HG02884 (cell line): ENCODE measurements around the gene TRMT44.
"Not testable (repeated sequence)": the region's sequence is repeated elsewhere in the genome, so short reads cannot be mapped to it uniquely, and the experiment has no call there.

ENCODE experiments used
- ATAC-seq: cut with Tn5 transposase; IDR thresholded peaks from one replicate; pipeline ENCODE4 v1.9.1; 2021; ENCODE audit warnings: mild to moderate bottlenecking, moderate library complexity; ENCODE audit not compliant: unreplicated experiment

The TRMT44 gene

DNA sequence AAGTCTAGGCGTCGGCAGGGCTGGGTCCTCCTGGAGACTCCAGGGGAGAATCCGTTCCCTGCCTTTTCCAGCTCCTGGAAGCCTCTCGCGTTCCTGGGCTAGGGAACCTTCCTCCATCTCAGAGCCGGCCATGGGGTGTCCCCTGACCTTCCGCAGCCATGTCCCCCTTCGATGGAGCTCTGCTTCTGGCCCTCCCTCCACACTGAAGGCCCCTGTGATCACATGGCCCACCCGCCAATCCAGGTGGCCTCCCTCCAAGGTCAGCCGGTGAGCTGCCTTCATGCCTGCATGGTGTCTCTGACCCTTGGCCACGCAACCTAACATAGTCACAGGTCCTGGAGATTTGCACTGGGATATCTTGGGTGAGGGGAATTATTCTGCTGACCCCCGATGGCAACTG is 69.6 kb downstream of the TRMT44 start:
- ATAC-seq = no peak

DNA sequence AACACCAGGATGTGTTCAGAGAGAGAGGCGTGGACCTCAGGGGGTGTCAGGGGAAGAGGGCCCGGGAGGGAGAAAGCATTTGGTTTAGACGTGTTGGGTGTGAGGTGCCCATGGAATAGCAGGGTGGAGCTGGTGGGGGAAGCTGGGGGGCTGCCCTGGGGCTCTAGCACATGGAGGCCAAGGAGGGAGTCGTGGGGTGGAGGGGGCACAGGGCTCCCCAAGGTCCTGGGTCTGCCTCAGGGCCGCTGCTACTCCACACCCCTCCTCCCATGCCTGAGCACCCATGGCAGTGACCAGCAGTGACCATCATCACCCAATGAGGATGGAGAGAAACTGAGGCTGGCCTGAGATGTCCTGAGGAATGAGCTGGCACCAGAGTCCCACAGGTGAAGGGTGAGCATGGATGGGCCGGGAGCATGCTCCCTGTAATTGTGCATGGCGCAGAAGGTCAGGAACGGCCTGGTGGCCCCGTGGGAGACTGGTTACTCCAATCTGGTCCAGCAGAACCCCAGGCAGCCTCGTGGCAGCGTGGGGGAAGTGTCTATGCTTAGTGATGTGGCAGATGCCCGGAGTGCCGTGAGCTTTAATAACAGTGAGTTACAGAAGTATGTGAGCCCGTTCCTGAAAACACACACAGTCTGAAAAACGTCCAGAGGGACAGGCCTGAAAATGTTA is 70.2 kb downstream of the TRMT44 start:
- ATAC-seq = no peak

DNA sequence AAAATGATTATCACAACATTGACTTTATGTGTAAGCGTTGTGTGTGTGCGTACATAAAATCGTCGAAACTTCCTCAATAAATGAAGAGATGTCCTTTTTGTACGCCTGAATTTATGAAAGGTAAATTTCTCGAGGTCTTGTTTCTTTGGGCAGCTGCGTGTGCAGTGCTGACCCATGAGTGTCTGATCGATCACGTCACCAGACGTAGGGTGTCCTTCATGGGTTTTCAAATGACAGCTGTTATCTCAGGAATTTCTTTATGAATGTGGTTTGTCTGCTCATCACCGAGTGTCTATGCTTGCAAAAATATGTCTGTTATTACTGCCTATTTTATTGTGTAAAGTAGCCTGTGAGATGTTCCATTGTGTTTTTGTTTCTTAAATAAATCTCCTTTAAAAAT is 71.9 kb downstream of the TRMT44 start:
- ATAC-seq = no peak

DNA sequence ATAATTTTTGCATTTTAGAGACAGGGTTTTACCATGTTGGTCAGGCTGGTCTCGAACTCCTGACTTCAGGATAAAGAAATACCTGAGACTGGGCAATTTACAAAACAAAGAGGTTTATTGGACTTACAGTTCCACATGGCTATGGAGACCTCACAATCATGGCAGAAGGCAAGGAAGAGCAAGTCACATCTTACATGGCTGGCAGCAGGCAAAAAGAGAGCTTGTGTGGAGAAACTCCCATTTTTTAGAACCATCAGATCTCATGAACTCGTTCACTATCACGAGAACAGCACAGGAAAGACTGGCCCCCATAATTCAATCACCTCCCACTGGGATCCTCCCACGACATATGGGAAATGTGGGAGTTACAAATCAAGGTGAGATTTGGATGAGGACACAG is 72.5 kb downstream of the TRMT44 start:
- not testable (repeated sequence) for ATAC-seq

DNA sequence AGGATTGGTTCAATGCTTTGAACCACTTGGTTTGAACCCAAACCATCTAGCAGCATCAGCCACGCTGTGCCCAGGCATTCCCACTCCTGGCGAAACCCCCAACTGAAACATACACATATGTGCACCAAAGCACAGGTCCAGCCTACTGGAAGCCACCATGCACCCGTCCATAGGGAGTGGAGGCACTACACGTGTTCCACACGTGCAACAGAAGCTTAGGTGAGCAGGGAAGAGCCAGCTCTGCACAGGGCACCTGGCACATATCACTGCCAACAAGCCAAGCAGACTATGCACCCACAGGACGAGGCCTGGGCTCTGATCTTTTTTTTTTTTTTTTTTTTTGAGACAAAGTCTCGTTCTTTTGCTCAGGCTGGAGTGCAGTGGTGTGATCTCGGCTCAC is 73.4 kb downstream of the TRMT44 start:
- no peak for ATAC-seq

DNA sequence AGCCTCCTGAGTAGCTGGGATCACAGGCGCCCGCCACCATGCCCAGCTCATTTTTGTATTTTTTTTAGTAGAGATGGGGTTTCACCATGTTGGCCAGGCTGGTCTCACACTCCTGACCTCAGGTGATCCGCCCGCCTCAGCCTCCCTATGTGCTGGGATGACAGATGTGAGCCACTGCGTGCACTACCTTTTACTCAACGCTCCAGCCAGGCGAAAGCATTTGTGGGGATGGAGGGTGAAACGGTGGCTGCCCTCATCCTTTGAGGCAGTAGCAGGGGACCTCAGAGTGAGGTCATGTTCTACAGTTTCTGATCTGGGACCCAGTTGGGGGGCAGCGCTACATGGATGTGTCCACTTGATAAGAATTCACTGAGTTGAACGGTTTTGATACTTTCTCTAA is 73.8 kb downstream of the TRMT44 start:
- no peak for ATAC-seq

DNA sequence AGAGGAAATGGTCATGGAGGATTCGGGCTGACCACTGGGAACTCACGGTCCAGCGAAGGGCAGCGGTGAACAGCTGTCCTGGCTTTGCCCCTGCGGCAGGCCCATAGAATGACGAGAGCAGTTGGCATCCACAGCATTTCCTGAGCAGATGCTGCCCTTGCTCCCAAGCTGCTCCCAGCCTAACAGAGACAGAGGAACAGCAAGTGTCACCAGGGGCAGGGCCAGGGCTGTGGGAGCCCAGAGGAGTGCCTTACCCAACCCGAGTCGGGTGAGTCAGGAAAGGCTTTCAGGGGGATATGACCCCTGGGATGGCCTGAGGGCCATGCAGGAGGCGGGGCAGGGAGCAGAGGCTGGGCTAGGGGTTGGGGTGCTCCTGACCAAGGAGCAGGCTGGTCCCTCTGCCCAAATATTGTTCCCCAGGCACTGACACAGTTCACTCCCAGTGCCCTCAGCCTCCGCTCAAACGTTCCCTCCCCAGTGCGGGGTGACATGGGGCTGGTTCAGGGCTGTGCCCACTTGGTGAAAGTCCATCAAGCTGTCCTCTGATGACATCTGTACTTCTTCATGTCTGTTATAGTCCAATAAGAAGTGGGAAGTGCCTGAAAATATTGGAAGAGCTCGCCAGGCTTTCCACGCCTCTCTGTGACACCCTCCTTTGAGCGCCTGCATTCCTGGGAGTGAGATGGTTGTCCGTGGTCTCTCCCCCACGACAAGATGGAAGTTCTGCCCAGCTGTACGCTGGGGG is 74.9 kb downstream of the TRMT44 start:
- ATAC-seq = no peak

DNA sequence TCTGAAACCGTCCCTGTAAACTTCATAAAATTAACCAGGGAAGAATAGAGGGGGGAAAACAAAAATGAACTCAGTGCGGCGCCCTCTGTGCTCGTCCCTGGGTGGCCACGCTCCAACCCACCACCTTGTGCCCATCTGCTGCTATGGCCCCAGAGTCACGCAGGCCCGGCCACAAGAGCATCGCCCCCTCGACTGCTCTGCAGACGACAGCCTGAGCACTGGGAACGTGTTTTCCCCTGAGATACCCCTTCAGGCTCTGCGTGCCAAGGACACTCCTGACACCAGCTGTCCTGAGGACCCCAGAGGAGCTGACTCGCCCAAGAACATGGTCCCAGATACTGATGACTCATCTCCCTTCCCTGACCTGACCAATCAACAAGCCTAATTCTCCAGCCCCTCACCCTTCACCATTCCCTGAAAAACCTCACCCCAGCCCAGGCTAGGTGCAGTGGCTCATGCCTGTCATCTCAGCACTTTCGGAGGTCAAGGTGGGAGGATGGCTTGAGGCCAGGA is 75.5 kb downstream of the TRMT44 start:
- ATAC-seq = no peak

DNA sequence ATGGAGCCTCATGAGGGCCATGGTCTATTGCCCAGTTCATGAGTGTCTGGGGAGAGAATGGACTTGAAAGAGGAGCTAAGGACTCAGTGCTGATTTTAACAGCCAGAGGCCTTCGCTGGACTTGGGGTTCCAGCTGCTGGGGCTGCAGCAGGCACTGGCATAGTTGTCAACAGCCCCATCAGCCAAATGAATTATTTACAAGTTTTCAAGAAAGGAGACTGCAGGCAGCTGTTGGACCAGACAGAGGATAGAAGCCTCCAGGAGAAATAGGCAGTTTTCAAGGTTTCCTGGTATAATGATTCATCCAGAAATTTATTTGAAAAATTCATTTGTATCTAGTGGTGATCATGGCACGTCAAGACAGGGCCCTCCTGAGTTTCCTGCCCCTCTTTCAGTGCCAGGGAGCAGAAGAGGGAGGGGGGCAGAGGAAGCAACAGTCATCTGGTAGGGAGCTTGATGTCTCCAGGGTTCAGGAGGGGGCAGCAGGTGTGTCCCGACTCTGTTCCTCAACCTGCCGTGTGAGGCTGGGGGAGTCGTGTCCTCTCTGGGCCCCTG is 76.5 kb downstream of the TRMT44 start:
- no peak for ATAC-seq

DNA sequence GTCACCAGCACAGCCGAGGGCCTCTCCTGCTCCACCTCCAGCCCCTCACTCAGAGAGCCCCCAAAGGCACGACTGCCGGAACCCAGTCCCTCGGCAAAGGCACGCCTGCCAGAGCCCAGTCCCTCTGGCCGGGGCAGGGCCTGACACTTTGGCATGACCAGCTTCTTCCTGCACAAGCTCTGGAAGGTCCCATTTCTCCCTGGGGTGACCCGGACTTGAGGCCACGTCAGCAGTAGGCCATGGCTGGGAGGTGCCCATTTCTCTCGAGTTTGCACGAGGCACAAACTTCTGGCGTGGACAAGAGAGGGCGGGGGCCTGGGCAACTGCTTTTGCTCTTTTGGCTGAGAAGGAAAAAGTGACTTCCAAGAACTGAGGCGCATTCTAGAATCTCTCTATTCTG is 77.4 kb downstream of the TRMT44 start:
- no peak for ATAC-seq

DNA sequence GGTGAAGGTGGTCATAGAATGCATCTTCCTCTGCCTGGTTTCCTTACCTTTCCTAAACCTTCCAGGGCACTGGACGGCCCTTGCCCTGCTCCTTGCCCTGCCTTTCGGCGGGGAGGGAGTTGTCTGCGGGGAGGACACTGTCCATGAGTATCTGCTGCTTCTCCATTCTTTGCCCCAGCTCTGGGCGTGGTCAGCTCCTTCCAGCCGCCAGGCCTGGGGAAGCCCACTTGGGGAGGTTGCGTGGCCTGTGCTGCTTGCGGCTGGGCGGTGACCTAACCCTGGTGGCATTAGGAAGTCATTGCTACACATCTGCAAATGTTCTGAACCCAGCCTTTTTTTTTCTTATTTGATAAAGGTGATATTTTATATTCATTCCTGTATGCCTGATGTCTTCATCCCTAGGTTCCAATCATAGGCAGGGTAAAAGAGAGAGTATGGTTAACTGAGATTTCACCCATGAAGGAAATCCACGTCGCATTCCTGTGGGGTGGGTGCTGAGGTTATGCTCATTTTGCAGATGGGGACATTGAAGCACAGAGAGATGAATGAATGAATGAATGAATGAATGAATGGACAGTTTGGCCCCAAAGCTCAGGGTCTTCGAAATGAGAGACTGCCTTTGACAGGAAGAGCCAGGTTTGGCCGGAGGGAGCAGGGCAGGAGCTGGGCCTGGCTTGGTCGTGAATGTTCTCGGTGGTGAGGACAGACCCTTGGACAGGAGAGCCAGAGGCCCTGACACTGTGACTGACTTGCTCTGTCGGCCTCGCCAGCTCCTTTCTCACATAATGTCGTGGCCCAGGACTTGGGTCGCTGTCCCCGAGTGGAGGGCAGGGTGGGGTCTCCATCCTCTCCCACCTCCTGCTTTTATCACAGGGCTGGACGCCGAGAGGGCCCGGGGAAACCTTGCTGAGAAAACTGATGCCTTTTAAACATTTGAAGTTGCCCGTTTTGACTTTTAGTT is 81.9 kb downstream of the TRMT44 start:
- ATAC-seq = no peak

DNA sequence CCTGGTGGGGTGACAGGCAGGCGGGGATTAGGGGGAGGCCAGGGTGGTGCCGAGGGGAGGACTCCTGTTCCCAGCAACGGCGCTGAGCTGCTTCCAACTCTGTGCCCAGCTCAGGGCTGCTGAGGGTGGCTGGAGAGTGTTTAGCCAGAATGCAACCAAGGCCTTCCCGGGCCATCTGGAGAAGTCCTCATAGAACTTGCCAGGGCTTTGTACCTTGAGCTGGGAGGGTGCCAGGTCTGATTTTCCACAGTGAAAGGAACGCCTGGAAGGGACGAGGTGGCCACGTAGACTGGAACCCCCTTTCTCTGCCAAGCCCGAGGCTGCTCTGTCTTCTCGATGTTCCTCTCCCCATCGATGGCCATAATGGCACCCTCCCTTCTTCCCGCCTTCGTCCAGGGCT is 82.6 kb downstream of the TRMT44 start:
- no peak for ATAC-seq

DNA sequence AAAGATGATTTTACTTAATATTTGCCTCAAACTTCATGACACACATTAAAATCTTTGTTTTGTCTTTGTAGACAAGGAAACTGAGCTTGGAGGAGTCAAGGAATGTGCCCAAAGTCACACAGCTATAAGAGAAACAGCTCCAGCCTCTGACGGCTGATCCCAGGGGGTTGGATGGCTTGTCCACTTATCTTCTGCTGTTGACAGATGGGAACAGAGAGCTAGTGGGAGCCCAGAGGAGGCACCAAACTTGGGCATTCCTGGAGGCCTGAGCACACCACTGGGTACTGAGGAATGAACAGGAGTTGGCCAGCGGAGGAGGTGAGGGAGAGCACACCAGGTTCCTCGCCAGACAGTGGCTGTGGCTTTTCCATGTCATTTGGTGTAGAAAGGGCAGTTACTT is 83.2 kb downstream of the TRMT44 start:
- ATAC-seq = no peak

DNA sequence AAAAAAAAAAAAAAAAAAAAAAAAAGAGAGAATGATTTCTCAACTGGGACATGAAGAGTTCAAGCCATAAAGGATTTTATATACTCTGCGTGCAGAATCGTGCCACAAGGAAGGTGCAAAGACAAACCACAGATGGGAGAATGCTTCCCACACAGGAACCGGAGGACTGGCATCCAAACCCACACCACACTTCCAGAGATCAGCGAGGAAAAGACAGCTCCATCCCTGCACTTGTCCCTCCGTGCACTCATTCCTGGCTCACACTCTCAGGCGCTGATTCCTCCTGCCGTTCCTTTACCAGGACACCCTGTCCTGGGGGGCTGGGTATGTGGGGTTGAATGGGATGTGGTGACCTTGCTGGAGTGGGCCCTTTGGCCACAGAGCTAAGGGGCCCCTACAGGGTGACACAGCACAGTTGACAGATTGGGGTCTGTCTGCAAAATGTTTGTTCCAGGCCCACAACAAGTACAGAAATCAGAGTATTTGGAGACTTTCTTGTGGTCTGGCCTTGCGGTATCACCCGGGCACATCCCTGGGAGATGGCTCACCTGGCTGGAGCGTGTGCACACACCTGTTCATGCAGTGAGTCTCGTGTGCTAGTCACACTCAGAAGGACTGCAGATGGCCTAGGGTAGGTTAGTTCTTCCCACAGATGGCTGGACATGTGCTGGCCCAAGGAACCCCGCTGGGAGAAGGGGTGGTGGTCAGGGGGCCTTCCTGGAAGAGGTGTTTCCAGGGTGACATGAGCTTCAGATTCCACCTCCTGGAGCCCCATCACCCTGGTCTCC is 84.2 kb downstream of the TRMT44 start:
- no peak for ATAC-seq

DNA sequence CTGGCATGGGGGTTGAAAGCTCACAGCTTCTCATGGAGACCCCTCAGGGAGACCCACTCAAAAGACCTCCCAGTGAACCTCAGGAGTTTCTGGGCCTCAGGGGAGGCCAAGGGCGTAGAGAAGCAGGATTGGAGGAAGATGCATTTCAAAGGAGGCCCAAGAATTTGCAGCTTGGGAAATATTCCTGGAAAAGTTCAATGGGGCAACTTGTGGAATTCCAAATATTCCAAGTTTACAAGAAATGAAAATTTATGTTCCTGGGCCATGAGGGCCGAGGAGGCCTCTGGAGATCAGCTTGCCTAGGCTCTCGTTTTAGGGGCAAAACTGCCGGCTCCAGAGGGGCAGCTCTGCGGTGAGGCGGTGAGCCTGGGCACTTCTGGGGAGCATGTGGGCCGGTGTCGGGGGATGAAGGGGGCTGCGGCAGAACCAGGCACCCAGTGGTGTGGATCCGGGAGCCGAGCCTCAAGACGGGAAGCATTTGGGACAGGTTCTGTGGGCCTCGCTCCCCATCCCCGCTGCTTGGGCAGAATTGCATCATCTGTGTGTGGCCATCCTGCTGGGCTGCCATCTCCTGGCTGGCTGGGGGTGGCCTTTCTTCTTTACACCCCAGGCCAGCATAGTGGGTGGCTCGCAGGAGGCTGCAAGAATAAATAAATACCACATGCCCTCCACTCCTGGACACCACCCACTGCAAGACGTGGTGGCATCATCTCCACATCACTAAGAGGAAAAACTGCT is 85.0 kb downstream of the TRMT44 start:
- ATAC-seq = no peak
